ENCODE data around the gene ALG2.

- no peak for TF ChIP-seq POLR2AphosphoS5 (IDR thresholded peaks at IDR 0.05; ENCODE audit: low read depth, low read length)
- TF ChIP-seq POLR2A (IDR thresholded peaks at IDR 0.05; ENCODE audit: low read depth, low read length), result no peak
- no peak for TF ChIP-seq TAF1 (IDR thresholded peaks at IDR 0.05; ENCODE audit: low read depth, low read length)
- TF ChIP-seq POU2F2 (IDR thresholded peaks at IDR 0.05; ENCODE audit: low read depth, low read length), result no peak
- no peak for TF ChIP-seq SPI1 (IDR thresholded peaks at IDR 0.05; ENCODE audit: low read depth, low read length)
- no peak for TF ChIP-seq PAX5 (IDR thresholded peaks at IDR 0.05; ENCODE audit: insufficient read depth, low read length, severe bottlenecking)
Observed at GRCh38 chr9:99185934-99186333, 35.8 kb downstream of the ALG2 start.
